Spleen (tissue), 7 donors: ENCODE measurements around the gene MRPL49.
A peak's percentile ranks its signal among the peaks of the same experiment; 100 is the strongest.

Source experiments
- CTCF ChIP-seq, 11 experiments: fragments of 200-600 bp in 7 of 11; fragments of 450-650 bp in 4 of 11; sonication (generic) in 4 of 11; IDR thresholded peaks in 8 of 11; conservative IDR thresholded peaks in 3 of 11; 1 replicate in 7 of 11; 2 replicates in 4 of 11; pipeline versions ENCODE4 v1.4.0 to v1.8.0; 2016 to 2021; ENCODE audit warnings: antibody characterized with exemption in 11 of 11, inconsistent platforms in 4 of 11, mild to moderate bottlenecking in 1 of 11
- POLR2A ChIP-seq, 3 donors: fragments of 450-650 bp; IDR thresholded peaks; one replicate each; pipeline ENCODE4 v1.5.1; 2017; ENCODE audit warnings: antibody characterized with exemption in 3 of 3, mild to moderate bottlenecking in 1 of 3
- POLR2AphosphoS5 ChIP-seq, 3 donors: sonication (generic); formaldehyde crosslinking; IDR thresholded peaks; one replicate each; pipeline ENCODE4 v1.5.1; 2017; ENCODE audit warnings: antibody characterized with exemption in 3 of 3
- donor health status: DM: no; HTN: no; CAD: no; lungs with moderate emphysema.
- donor health status: DM: no; HTN: no; CAD: no.
- donor health status: DM: no; HTN: no; CAD: no.

- no peak for TF ChIP-seq CTCF (IDR thresholded peaks at IDR 0.05 in 8 of 11, conservative IDR thresholded peaks at IDR 0.05 in 3 of 11)
- peak; percentile 24 to 59 (median 30) for TF ChIP-seq POLR2AphosphoS5 (IDR thresholded peaks at IDR 0.05)
- no peak for TF ChIP-seq POLR2A (IDR thresholded peaks at IDR 0.05)
Observed at GRCh38 chr11:65128182-65129145, 6.3 kb downstream of the MRPL49 start.
